Right cardiac atrium (tissue), 5 donors: Measurements from ENCODE around the gene SAMMSON. TPM values are rescaled to one million over a fixed set of nuclear protein-coding genes. Genes with fewer than 3 reads are reported as not detected.

Experiments
- ATAC-seq, 2 donors: fragments of 200-7000 bp; cut with Tn5 transposase; one replicate each; pipeline versions ENCODE4 v1.8.0 to v1.9.1; 2020; ENCODE audit warnings: moderate library complexity in 2 of 2, mild to moderate bottlenecking in 1 of 2
- DNase-seq, 3 donors: peaks; one replicate each; pipeline ENCODE4 v3.0.0-alpha.2; 2020
- H3K27ac ChIP-seq: one replicate; pipeline ENCODE4 v1.5.1; 2013; ENCODE audit warnings: mild to moderate bottlenecking, low read length, control low read depth, moderate library complexity
- H3K27me3 ChIP-seq: one replicate; pipeline ENCODE4 v1.6.1; 2013; ENCODE audit not compliant: control insufficient read depth, insufficient read depth
- H3K4me1 ChIP-seq: one replicate; pipeline ENCODE4 v1.6.1; 2013; ENCODE audit warnings: low read length; ENCODE audit not compliant: control insufficient read depth, insufficient read depth
- H3K4me3 ChIP-seq: one replicate; pipeline ENCODE4 v1.5.1; 2013; ENCODE audit warnings: low read length, control low read depth
- H3K9me3 ChIP-seq: one replicate; pipeline ENCODE4 v1.6.1; 2013; ENCODE audit warnings: low read length; ENCODE audit not compliant: control insufficient read depth
- WGBS: extraction: QIAGEN DNeasy Blood & Tissue Kit; methylation state at CpG from one replicate; pipeline ENCODE4 v1.1.7; 2013; 5-methylcytosine and 5-hydroxymethylcytosine counted together
- intact Hi-C, 4 donors: fragments of 100-400 bp; cut with DNase I; formaldehyde crosslinking; loops; one replicate each; pipeline versions ENCODE4 v1.11.0 to v1.14.0; 2022 to 2023
- polyA plus RNA-seq: library from polyadenylated mRNA; stranded (reverse); fragments of 200-250 nt; gene quantifications from one replicate; pipeline ENCODE4 v1.2.3, GENCODE V29; 2013
- total RNA-seq, 4 donors: library from RNA; stranded (reverse); fragmentation: NEBNext Ultra II Directional; extraction: Animal tissue kit (Norgen Biotek cat#: 25700); gene quantifications; one replicate each; pipeline ENCODE4 v1.2.1, GENCODE V29; 2021
- donor health status: healthy with polysubstance abuse.
- donor health status: DM: no; HTN: yes; CAD: no.
- donor health status: DM: no; HTN: no; CAD: no.
- donor health status: DM: no; HTN: yes; CAD: no; lungs with severe emphysema.
- donor health status: DM: yes; HTN: yes; CAD: no.

The SAMMSON gene
- total and polyA plus RNA-seq, 5 donors, result not detected

GRCh38 chr3:70119879-70120278 is 120.3 kb downstream of the SAMMSON start:
- no peak overlapping the region for H3K4me3 ChIP-seq
- DNase-seq (no peak), ATAC-seq (no peak)
- no peaks in the 10 kb centered on the region for H3K27me3 ChIP-seq
- WGBS, result 83% methylated on average over 2 of the region's 2 CpGs
- no peaks in the 10 kb centered on the region for H3K9me3 ChIP-seq
- intact Hi-C loops, result no loop called here
- no peak overlapping the region for H3K27ac ChIP-seq
- H3K4me1 ChIP-seq, result no peaks in the 10 kb centered on the region
